ENCODE measurements around the gene KRTAP10-3.

The KRTAP10-3 gene

GRCh38 chr21:44544566-44544965, 14.0 kb downstream of the KRTAP10-3 start:
- Mint-ChIP-seq H3K27me3 (peaks cover 0 to 4% of the 10 kb centered on the region in 2 donors), H3K27ac (no peak overlapping the region)

DNA sequence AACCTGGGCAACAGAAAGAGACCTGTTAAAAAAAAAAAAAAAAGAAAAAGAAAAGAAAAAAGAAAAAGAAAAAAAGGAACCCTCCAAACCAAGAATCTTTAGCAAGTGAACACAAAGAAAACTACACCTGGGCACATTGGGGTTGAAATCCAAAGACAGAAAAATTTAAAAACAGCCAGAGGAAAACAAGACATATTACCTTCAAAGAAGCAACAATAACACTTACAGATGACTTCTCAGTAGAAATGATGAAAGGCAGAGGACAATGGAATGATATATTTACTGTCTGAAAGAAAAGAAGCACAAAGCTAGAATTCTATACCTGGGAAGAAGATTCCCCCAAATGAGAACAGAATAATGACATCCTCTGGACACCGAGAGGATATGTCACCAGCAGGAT, 15.9 kb downstream of the KRTAP10-3 start:
- Mint-ChIP-seq H3K27ac (no peak overlapping the region), H3K27me3 (peaks cover 7 to 23% of the 10 kb centered on the region in 2 donors), H3K4me3 (no peak overlapping the region), H3K4me1 (ENCODE audit: low read depth in 2 of 2) (peaks cover 8 to 11% of the 10 kb centered on the region in 2 donors), H3K36me3 (ENCODE audit: insufficient read depth) (no peaks in the 10 kb centered on the region), H3K9me3 (peaks cover 7 to 11% of the 10 kb centered on the region in 2 donors)
- ATAC-seq (replicated peaks), result no peak
- DNase-seq, result no peak

More at GRCh38 chr21:44544566-44544965, 14.0 kb downstream of the KRTAP10-3 start:
- H3K4me3 Mint-ChIP-seq, result no peak overlapping the region
- H3K9me3 Mint-ChIP-seq, result peaks cover 7 to 11% of the 10 kb centered on the region in 2 donors
- no peaks in the 10 kb centered on the region for H3K36me3 Mint-ChIP-seq (ENCODE audit: insufficient read depth)
- peaks cover 19 to 21% of the 10 kb centered on the region in 2 donors for H3K4me1 Mint-ChIP-seq (ENCODE audit: low read depth in 2 of 2)
- ATAC-seq (replicated peaks) (no peak), DNase-seq (no peak)

- no peak overlapping the region for H3K27ac Mint-ChIP-seq
- ATAC-seq (replicated peaks) (no peak), DNase-seq (no peak)
- peaks cover 15 to 28% of the 10 kb centered on the region in 2 donors for H3K27me3 Mint-ChIP-seq
- H3K4me1 Mint-ChIP-seq (ENCODE audit: low read depth in 2 of 2), result no peaks in the 10 kb centered on the region
- no peaks in the 10 kb centered on the region for H3K36me3 Mint-ChIP-seq (ENCODE audit: insufficient read depth)
- peaks cover 0 to 2% of the 10 kb centered on the region in 2 donors for H3K9me3 Mint-ChIP-seq
- H3K4me3 Mint-ChIP-seq, result no peak overlapping the region
Measured at GRCh38 chr21:44540741-44541288, 17.8 kb downstream of the KRTAP10-3 start.

DNA sequence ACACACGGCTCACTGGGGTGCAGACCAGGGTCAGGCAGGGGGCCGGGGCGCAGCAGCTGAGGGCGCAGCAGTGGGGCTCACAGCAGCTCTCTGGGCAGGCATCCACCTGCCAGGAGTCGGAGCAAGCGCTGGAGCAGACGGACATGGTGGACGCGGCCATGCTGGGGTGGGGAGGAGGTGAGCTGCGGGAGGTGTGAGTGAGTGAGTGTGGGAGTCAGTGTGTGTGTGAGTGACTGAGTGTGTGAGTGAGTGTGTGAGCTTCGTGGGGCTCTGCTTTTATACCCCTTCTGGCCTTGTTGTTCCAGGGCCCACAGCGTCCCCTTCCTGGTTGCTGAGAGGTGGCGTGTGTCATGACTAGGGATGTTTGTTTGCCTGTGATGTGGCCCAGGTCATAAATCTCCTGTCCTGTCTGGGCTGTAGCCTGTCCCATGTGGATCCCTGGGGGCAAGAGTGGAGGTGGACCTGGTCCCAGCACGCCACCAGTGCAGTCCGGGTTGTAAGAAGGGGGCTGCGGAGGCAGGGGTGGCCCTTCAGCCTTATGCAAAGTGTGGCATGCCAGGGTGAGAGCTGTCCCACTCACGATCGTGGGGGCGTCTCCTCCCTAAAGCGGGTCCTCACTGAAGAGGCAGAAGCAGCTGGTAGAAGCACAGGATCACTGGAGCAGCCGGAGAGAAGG, 18.5 kb downstream of the KRTAP10-3 start, which contains the start of gene KRTAP10-1:
KRTAP10-1 (minus strand) TSS at position 205 of the 676 bp plus-strand sequence; CDS start at position 160, 45 bp downstream.
- Mint-ChIP-seq H3K27me3 (peaks cover 15 to 28% of the 10 kb centered on the region in 2 donors), H3K36me3 (ENCODE audit: insufficient read depth) (no peaks in the 10 kb centered on the region), H3K9me3 (no peaks in the 10 kb centered on the region), H3K27ac (no peak within 1 kb of the TSS), H3K4me1 (ENCODE audit: low read depth in 2 of 2) (no peaks in the 10 kb centered on the region), H3K4me3 (no peak within 1 kb of the TSS)
- ATAC-seq (replicated peaks), result no peak
- no peak for DNase-seq

DNA sequence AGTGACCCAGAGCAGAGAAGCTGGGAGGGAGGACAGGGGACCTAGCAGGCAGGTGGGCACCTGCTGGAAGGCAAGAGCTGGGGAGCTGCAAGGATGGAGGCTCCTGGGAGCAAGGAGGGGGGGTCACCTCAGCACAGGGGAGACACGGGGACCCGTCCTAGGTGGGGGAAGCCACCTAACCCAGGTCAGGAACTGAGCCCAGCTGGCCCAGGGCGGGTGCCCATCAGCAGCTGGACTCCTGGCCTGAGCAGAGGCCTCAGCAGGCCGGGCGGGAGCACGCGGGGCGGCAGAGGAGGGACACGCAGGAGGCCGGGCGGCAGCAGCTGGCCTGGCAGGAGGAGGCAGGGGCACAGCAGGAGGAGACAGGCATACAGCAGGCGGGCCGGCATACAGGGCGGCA, 19.5 kb downstream of the KRTAP10-3 start:
- Mint-ChIP-seq H3K27me3 (peaks cover 15 to 28% of the 10 kb centered on the region in 2 donors), H3K4me1 (ENCODE audit: low read depth in 2 of 2) (no peaks in the 10 kb centered on the region)

DNA sequence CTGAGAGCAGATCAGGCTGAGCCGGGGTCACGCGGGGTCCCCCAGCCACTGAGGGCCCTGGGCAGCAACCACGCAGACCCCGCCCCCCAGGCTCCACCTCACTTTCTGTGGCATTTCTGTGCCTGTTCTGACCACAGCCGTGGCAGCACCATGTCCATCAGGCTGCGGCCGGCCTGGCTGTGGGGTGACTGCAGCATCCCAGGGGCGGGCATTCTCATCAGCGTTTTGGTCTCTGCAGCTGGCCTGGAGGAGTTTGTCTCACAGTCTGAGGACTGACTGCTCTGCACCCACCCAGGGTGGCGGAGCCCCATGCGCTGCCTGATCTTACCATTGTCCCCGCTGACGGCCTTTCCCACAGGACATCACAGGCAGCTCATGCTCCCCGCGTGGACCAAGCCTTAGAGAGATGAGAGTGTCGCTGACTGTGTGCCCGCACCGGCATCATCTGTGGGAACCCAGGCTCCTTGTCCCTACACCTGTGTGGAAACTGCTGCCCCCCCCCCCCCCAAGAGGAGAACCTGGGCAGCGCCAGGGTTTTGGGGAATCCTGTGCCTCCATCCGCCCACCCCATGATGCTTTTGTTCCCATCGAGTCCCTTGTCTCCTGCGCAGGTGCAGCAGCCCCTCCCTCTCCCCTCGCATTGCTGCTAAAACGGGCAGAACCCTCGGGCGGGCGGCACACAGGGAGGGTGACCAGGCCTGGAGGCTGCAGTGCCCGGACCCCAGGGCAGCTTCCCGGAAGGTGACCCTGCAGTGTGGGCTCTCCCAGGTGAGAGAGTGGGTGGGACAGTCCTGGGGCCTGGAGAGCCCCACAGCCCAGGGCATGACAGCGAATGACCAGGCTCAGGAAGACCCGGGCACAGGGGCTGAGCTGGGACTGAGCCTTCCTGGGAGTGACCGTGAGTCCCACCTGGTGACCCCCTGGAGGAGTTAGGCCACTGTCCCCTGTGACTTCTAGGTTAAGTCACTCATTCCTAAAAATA, 20.4 kb downstream of the KRTAP10-3 start:
- H3K27ac Mint-ChIP-seq, result no peak overlapping the region
- ATAC-seq (replicated peaks) (no peak), DNase-seq (no peak)
- H3K36me3 Mint-ChIP-seq (ENCODE audit: insufficient read depth), result no peaks in the 10 kb centered on the region
- peaks cover 15 to 28% of the 10 kb centered on the region in 2 donors for H3K27me3 Mint-ChIP-seq
- H3K9me3 Mint-ChIP-seq, result no peaks in the 10 kb centered on the region
- no peak overlapping the region for H3K4me3 Mint-ChIP-seq
- H3K4me1 Mint-ChIP-seq (ENCODE audit: low read depth in 2 of 2), result no peaks in the 10 kb centered on the region

More for the DNA sequence above, 19.5 kb downstream of the KRTAP10-3 start:
- no peak for ATAC-seq (replicated peaks)
- no peak for DNase-seq
- H3K36me3 Mint-ChIP-seq (ENCODE audit: insufficient read depth), result no peaks in the 10 kb centered on the region
- H3K4me3 Mint-ChIP-seq, result no peak overlapping the region
- no peaks in the 10 kb centered on the region for H3K9me3 Mint-ChIP-seq
- no peak overlapping the region for H3K27ac Mint-ChIP-seq

GRCh38 chr21:44535963-44536362, 22.6 kb downstream of the KRTAP10-3 start:
- no peaks in the 10 kb centered on the region for H3K4me1 Mint-ChIP-seq (ENCODE audit: low read depth in 2 of 2)
- no peaks in the 10 kb centered on the region for H3K9me3 Mint-ChIP-seq
- no peak for DNase-seq
- no peak for ATAC-seq (replicated peaks)
- H3K27me3 Mint-ChIP-seq, result peaks cover 15 to 40% of the 10 kb centered on the region in 2 donors
- no peaks in the 10 kb centered on the region for H3K36me3 Mint-ChIP-seq (ENCODE audit: insufficient read depth)
- no peak overlapping the region for H3K27ac Mint-ChIP-seq
- H3K4me3 Mint-ChIP-seq, result no peak overlapping the region

- Mint-ChIP-seq H3K27ac (no peak overlapping the region), H3K4me1 (ENCODE audit: low read depth in 2 of 2) (no peaks in the 10 kb centered on the region), H3K36me3 (ENCODE audit: insufficient read depth) (no peaks in the 10 kb centered on the region), H3K9me3 (no peaks in the 10 kb centered on the region), H3K4me3 (no peak overlapping the region), H3K27me3 (peaks cover 22 to 50% of the 10 kb centered on the region in 2 donors)
- DNase-seq (no peak), ATAC-seq (replicated peaks) (no peak)
Measured at GRCh38 chr21:44534688-44535087, 23.9 kb downstream of the KRTAP10-3 start.

- H3K36me3 Mint-ChIP-seq (ENCODE audit: insufficient read depth), result no peaks in the 10 kb centered on the region
- no peak for DNase-seq
- no peaks in the 10 kb centered on the region for H3K4me1 Mint-ChIP-seq (ENCODE audit: low read depth in 2 of 2)
- H3K27me3 Mint-ChIP-seq, result peaks cover 22 to 48% of the 10 kb centered on the region in 2 donors
- no peak overlapping the region for H3K27ac Mint-ChIP-seq
- no peak overlapping the region for H3K4me3 Mint-ChIP-seq
- ATAC-seq (replicated peaks), result no peak
- H3K9me3 Mint-ChIP-seq, result no peaks in the 10 kb centered on the region
Measured at GRCh38 chr21:44533891-44534627, 24.5 kb downstream of the KRTAP10-3 start.

- H3K27ac Mint-ChIP-seq, result no peak overlapping the region
- DNase-seq (no peak), ATAC-seq (replicated peaks) (no peak)
- no peaks in the 10 kb centered on the region for H3K9me3 Mint-ChIP-seq
- peaks cover 17 to 44% of the 10 kb centered on the region in 2 donors for H3K27me3 Mint-ChIP-seq
- no peaks in the 10 kb centered on the region for H3K4me1 Mint-ChIP-seq (ENCODE audit: low read depth in 2 of 2)
- H3K4me3 Mint-ChIP-seq, result no peak overlapping the region
- H3K36me3 Mint-ChIP-seq (ENCODE audit: insufficient read depth), result no peaks in the 10 kb centered on the region
Measured at GRCh38 chr21:44533121-44533890, 25.3 kb downstream of the KRTAP10-3 start.

DNA sequence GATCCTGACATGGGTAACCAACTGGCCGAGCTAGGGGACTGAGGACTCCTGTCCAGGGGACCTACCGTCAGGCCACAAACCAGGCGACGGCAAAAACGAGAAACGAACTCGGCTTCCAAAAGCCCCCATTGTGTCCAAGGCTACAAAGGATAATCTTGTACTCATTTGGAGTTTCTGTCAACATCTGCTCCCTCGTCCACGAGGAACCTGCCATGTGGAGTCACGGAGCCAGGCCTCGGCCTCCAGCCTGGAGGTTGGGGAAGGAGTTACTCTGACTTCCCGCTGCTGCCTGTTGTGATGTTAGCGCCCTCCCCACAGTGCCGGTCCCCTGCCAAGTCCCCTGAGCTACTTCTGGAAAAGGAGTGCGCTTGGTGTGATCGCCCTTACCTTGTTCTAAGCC, 25.9 kb downstream of the KRTAP10-3 start:
- H3K4me1 Mint-ChIP-seq (ENCODE audit: low read depth in 2 of 2), result no peaks in the 10 kb centered on the region
- no peaks in the 10 kb centered on the region for H3K36me3 Mint-ChIP-seq (ENCODE audit: insufficient read depth)
- no peaks in the 10 kb centered on the region for H3K9me3 Mint-ChIP-seq
- peaks cover 14 to 38% of the 10 kb centered on the region in 2 donors for H3K27me3 Mint-ChIP-seq
- ATAC-seq (replicated peaks), result no peak
- no peak overlapping the region for H3K27ac Mint-ChIP-seq
- DNase-seq, result no peak
- no peak overlapping the region for H3K4me3 Mint-ChIP-seq
